Measurements from ENCODE around the gene GALNT13.

GALNT13 gene

DNA sequence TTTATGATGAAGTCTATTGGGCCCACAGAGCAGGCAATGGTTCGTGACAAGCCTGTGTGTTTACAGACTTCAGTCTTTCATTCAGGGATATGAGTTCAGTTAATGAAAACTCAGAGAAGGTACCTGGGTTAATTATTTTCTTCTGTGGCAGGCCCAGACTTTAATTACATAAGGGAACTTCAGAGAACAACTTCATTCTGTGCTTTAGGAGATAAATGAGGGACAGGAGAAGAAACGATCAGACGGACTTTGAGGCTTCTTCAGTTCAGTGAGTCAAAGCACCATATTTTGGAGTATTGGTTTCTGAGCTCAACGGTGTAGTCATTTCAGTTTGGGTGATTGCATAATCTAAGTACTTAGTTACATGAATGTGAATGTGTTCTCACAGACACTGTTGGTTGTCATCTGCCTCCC, 623.7 kb downstream of the GALNT13 start:
- DNase-seq: no peak

DNA sequence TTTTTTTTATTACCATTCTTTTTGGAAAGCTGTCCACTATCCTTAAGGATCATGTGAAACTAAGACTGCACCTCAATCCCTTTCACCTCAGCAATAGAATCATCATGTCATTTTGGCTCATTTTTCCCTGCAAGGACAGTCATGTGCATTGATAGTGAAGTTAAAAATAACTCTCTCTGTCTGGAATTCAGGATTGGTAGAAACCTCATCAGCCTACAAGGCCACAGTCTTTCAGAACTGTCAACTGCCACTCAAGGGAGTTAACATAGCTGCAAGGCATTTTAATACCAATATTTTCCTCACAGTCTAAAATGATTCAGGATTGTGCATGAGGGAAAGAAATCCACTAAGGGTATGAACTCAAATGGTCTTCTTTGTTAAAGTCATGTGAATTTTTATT, 625.3 kb downstream of the GALNT13 start:
- no peak for DNase-seq

Data from NCI-H69 (cell line).